HepG2 (cell line): Measurements from ENCODE around the gene SF3B6. TPM values are rescaled to one million over a fixed set of nuclear protein-coding genes. Genes with fewer than 3 reads are reported as not detected.
A peak's percentile ranks its signal among the peaks of the same experiment; 100 is the strongest.

ENCODE experiments used
- HOXA5 ChIP-seq: sonication (generic); formaldehyde crosslinking; IDR thresholded peaks from 2 replicates; pipeline ENCODE4 v1.4.0; 2020; ENCODE audit warnings: missing genetic modification reagents
- KDM5B ChIP-seq: sonication (generic); formaldehyde crosslinking; IDR thresholded peaks from 2 replicates; pipeline ENCODE4 v1.4.0; 2020; ENCODE audit warnings: missing genetic modification reagents, mild to moderate bottlenecking, borderline replicate concordance
- POLR2AphosphoS2 ChIP-seq: IDR thresholded peaks from 2 replicates; pipeline ENCODE4 v1.6.1; 2011; ENCODE audit warnings: low read depth, low read length, improper control_type of control experiment
- SNAPC2 ChIP-seq: sonication (generic); formaldehyde crosslinking; IDR thresholded peaks from 2 replicates; pipeline ENCODE4 v1.8.1; 2022; ENCODE audit warnings: mild to moderate bottlenecking, missing genetic modification reagents
- SUZ12 ChIP-seq: fragments of 150-350 bp; IDR thresholded peaks from 2 replicates; pipeline ENCODE4 v1.6.1; 2014; ENCODE audit warnings: low read depth, low read length
- ZNF234 ChIP-seq: sonication (generic); formaldehyde crosslinking; conservative IDR thresholded peaks from 2 replicates; pipeline ENCODE4 v1.5.1; 2020; ENCODE audit warnings: mild to moderate bottlenecking, missing genetic modification reagents
- ZNF546 ChIP-seq: sonication (generic); formaldehyde crosslinking; conservative IDR thresholded peaks from 2 replicates; pipeline ENCODE4 v1.8.1; 2023; ENCODE audit warnings: mild to moderate bottlenecking, missing genetic modification reagents
- polyA plus RNA-seq, 8 experiments: library from polyadenylated mRNA; depleted of rRNA in 3 of 8; stranded (reverse) in 7 of 8; unstranded in 1 of 8; fragments of >200 nt; fragmentation: Illumina TruSeq in 4 of 8; extraction: Trizol in 4 of 8; gene quantifications; 2 replicates each; pipeline versions ENCODE4 v1.2.1 to v1.2.3, GENCODE V29; 2011 to 2016; ENCODE audit warnings: low read depth in 4 of 8, missing spikeins in 1 of 8, mixed read lengths in 1 of 8; ENCODE audit not compliant: insufficient read depth in 1 of 8
- total RNA-seq, 5 experiments: library from RNA; depleted of rRNA; stranded (reverse); fragments of >200 nt; fragmentation: Illumina TruSeq; extraction: Trizol; gene quantifications; 2 replicates each; pipeline ENCODE4 v1.2.3, GENCODE V29; 2016; ENCODE audit warnings: low read depth in 1 of 5
- TF ChIP-seq, protein P1 (sequence below): sonication (generic); formaldehyde crosslinking; IDR thresholded peaks from one replicate; pipeline ENCODE4 v1.5.1; 2020; ENCODE audit warnings: mild to moderate bottlenecking, missing genetic modification reagents; ENCODE audit errors: not compliant biosample characterization
- TF ChIP-seq, protein P2 (sequence below): sonication (generic); formaldehyde crosslinking; IDR thresholded peaks from 2 replicates; pipeline ENCODE4 v1.4.0; 2020; ENCODE audit warnings: missing genetic modification reagents
- TF ChIP-seq, protein P3 (sequence below): IDR thresholded peaks from 2 replicates; pipeline ENCODE4 v1.6.1; 2012; ENCODE audit warnings: low read depth, low read length, improper control_type of control experiment
- TF ChIP-seq, protein P4 (sequence below): sonication (generic); formaldehyde crosslinking; IDR thresholded peaks from 2 replicates; pipeline ENCODE4 v1.8.1; 2022; ENCODE audit warnings: mild to moderate bottlenecking, missing genetic modification reagents

The SF3B6 gene
- total and polyA plus RNA-seq, 2 of the 13 experiments (the other 11 are each of a cell fraction or from before 2014, with no cell fraction given): 177 to 182 TPM

DNA sequence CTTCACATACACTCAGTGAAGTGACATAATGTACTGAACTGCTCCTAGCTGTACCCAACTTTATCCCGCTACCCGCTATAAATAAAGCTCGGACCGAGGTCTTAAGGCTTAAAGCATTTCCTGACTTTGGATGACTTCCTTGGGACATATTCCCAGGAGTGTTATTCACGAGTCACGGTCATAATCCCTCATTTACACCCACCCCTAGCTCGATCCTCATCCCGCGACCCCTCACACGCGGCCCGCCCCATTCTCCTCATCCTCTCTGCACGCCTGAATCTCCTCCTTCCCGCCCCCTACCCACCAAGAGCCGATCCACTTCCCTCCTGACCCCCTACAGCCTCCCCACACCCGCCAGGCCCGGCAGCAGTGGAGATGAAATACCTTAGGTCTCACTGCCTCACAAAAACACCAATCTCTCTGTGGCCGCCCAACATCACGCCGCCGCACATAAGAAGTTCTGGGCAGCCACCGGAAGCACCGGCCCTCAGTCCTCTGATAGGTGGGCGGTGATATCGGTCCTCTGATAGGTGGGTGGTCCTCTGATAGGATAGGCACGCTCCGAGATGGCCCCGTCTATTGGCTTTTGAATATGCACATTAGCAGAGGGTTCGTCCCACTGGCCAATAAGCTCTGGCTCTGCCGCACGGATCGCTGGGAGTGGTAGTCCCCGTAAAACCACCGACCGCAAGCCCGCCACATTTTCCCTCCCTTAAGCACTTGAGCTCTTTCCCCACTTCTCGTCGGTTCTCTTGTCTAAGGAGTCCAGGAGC lies 29.0 kb downstream of the SF3B6 start, which contains the start of gene WDCP (continued):
- TF ChIP-seq, protein P1, sequence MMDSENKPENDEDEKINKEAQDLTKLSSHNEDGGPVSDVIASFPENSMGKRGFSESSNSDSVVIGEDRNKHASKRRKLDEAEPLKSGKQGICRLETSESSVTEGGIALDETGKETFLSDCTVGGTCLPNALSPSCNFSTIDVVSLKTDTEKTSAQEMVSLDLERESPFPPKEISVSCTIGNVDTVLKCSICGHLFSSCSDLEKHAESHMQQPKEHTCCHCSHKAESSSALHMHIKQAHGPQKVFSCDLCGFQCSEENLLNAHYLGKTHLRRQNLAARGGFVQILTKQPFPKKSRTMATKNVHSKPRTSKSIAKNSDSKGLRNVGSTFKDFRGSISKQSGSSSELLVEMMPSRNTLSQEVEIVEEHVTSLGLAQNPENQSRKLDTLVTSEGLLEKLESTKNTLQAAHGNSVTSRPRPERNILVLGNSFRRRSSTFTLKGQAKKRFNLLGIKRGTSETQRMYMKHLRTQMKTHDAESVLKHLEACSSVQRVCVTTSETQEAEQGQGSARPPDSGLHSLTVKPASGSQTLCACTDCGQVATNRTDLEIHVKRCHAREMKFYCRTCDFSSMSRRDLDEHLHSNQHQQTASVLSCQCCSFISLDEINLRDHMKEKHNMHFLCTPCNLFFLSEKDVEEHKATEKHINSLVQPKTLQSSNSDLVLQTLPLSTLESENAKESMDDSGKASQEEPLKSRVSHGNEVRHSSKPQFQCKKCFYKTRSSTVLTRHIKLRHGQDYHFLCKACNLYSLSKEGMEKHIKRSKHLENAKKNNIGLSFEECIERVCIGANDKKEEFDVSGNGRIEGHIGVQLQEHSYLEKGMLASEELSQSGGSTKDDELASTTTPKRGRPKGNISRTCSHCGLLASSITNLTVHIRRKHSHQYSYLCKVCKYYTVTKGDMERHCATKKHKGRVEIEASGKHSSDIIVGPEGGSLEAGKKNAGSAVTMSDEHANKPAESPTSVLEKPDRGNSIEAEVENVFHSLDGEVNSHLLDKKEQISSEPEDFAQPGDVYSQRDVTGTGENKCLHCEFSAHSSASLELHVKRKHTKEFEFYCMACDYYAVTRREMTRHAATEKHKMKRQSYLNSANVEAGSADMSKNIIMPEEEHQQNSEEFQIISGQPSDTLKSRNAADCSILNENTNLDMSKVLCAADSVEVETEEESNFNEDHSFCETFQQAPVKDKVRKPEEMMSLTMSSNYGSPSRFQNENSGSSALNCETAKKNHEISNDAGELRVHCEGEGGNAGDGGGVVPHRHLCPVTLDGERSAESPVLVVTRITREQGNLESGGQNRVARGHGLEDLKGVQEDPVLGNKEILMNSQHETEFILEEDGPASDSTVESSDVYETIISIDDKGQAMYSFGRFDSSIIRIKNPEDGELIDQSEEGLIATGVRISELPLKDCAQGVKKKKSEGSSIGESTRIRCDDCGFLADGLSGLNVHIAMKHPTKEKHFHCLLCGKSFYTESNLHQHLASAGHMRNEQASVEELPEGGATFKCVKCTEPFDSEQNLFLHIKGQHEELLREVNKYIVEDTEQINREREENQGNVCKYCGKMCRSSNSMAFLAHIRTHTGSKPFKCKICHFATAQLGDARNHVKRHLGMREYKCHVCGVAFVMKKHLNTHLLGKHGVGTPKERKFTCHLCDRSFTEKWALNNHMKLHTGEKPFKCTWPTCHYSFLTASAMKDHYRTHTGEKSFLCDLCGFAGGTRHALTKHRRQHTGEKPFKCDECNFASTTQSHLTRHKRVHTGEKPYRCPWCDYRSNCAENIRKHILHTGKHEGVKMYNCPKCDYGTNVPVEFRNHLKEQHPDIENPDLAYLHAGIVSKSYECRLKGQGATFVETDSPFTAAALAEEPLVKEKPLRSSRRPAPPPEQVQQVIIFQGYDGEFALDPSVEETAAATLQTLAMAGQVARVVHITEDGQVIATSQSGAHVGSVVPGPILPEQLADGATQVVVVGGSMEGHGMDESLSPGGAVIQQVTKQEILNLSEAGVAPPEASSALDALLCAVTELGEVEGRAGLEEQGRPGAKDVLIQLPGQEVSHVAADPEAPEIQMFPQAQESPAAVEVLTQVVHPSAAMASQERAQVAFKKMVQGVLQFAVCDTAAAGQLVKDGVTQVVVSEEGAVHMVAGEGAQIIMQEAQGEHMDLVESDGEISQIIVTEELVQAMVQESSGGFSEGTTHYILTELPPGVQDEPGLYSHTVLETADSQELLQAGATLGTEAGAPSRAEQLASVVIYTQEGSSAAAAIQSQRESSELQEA (CRISPR knock-in tag): peak; percentile 82
- TF ChIP-seq ZNF546 (CRISPR knock-in tag) (no peak), KDM5B (CRISPR knock-in tag) (peak; percentile 80; the same call in 1 of the 2 replicates), POLR2AphosphoS2 (peak; percentile 94), SNAPC2 (CRISPR knock-in tag) (0 out of 2 replicates have a peak, but pooled peaks have one; percentile 34), SUZ12 (peak; percentile 77), ZNF234 (CRISPR knock-in tag) (no peak), HOXA5 (peak; percentile 86)
- TF ChIP-seq, protein P2, sequence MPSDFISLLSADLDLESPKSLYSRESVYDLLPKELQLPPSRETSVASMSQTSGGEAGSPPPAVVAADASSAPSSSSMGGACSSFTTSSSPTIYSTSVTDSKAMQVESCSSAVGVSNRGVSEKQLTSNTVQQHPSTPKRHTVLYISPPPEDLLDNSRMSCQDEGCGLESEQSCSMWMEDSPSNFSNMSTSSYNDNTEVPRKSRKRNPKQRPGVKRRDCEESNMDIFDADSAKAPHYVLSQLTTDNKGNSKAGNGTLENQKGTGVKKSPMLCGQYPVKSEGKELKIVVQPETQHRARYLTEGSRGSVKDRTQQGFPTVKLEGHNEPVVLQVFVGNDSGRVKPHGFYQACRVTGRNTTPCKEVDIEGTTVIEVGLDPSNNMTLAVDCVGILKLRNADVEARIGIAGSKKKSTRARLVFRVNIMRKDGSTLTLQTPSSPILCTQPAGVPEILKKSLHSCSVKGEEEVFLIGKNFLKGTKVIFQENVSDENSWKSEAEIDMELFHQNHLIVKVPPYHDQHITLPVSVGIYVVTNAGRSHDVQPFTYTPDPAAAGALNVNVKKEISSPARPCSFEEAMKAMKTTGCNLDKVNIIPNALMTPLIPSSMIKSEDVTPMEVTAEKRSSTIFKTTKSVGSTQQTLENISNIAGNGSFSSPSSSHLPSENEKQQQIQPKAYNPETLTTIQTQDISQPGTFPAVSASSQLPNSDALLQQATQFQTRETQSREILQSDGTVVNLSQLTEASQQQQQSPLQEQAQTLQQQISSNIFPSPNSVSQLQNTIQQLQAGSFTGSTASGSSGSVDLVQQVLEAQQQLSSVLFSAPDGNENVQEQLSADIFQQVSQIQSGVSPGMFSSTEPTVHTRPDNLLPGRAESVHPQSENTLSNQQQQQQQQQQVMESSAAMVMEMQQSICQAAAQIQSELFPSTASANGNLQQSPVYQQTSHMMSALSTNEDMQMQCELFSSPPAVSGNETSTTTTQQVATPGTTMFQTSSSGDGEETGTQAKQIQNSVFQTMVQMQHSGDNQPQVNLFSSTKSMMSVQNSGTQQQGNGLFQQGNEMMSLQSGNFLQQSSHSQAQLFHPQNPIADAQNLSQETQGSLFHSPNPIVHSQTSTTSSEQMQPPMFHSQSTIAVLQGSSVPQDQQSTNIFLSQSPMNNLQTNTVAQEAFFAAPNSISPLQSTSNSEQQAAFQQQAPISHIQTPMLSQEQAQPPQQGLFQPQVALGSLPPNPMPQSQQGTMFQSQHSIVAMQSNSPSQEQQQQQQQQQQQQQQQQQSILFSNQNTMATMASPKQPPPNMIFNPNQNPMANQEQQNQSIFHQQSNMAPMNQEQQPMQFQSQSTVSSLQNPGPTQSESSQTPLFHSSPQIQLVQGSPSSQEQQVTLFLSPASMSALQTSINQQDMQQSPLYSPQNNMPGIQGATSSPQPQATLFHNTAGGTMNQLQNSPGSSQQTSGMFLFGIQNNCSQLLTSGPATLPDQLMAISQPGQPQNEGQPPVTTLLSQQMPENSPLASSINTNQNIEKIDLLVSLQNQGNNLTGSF (CRISPR knock-in tag): peak; percentile 63; the same call in 1 of the 2 replicates
- TF ChIP-seq, protein P3, sequence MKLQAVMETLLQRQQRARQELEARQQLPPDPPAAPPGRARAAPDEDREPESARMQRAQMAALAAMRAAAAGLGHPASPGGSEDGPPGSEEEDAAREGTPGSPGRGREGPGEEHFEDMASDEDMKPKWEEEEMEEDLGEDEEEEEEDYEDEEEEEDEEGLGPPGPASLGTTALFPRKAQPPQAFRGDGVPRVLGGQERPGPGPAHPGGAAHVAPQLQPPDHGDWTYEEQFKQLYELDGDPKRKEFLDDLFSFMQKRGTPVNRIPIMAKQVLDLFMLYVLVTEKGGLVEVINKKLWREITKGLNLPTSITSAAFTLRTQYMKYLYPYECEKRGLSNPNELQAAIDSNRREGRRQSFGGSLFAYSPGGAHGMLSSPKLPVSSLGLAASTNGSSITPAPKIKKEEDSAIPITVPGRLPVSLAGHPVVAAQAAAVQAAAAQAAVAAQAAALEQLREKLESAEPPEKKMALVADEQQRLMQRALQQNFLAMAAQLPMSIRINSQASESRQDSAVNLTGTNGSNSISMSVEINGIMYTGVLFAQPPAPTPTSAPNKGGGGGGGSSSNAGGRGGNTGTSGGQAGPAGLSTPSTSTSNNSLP: peak; percentile 68; the same call in 1 of the 2 replicates
- TF ChIP-seq, protein P4, sequence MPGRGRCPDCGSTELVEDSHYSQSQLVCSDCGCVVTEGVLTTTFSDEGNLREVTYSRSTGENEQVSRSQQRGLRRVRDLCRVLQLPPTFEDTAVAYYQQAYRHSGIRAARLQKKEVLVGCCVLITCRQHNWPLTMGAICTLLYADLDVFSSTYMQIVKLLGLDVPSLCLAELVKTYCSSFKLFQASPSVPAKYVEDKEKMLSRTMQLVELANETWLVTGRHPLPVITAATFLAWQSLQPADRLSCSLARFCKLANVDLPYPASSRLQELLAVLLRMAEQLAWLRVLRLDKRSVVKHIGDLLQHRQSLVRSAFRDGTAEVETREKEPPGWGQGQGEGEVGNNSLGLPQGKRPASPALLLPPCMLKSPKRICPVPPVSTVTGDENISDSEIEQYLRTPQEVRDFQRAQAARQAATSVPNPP (CRISPR knock-in tag): 0 out of 2 replicates have a peak, but pooled peaks have one; percentile 34
